HCT116 (cell line): Measurements from ENCODE around the gene CNPY1. TPM values are rescaled to one million over a fixed set of nuclear protein-coding genes. Genes with fewer than 3 reads are reported as not detected.

Experiments
- ATAC-seq: fragments of 200-7000 bp; cut with Tn5 transposase; 2 replicates; pipeline ENCODE4 v1.9.1; 2020; ENCODE audit warnings: mild to moderate bottlenecking, moderate library complexity
- BruUV-seq: library from RNA; stranded (reverse); fragments of 400-500 nt; replicated peaks from 2 replicates; lab custom pipeline; 2021; lab: Mats Ljungman, UMichigan
- CTCF ChIA-PET: fragments of 300-600 bp; sonication (Branson Sonifier 250); formaldehyde crosslinking; loops from one replicate; lab custom pipeline; 2021; ENCODE audit warnings: antibody characterized with exemption; lab: Charles Lee
- POLR2A ChIA-PET: fragments of 300-600, 350-600 bp; sonication (Branson Sonifier 250); formaldehyde crosslinking; loops from one replicate; lab custom pipeline; 2021; ENCODE audit warnings: antibody characterized with exemption; lab: Charles Lee
- RAD21 ChIA-PET, 2 experiments: fragments of 300-600 bp; sonication (Branson Sonifier 250); formaldehyde crosslinking; loops; one replicate each; lab custom pipeline; 2023; ENCODE audit warnings: low total read pairs in 2 of 2; ENCODE audit not compliant: uncharacterized antibody in 2 of 2, unreplicated experiment in 2 of 2, low non-redundant PET in 1 of 2; lab: Charles Lee
- DNase-seq: peaks from one replicate; pipeline ENCODE4 v3.0.0-alpha.2; 2010; ENCODE audit warnings: low read depth, low spot score
- H2AFZ ChIP-seq: fragments of 200-600 bp; shearing (Covaris generic), sonication (generic); 2 replicates; pipeline ENCODE4 v1.6.1; 2017; ENCODE audit warnings: low read depth, mixed run types, mixed read lengths, antibody characterized with exemption, low read length; ENCODE audit not compliant: poor library complexity, severe bottlenecking
- H3K27ac ChIP-seq: 2 replicates; pipeline ENCODE4 v1.5.1; 2012; ENCODE audit warnings: low read depth, low read length
- H3K27me3 ChIP-seq: fragments of 200-600 bp; sonication (generic); 2 replicates; pipeline ENCODE4 v1.6.1; 2016; ENCODE audit warnings: mixed run types, low read length, mixed read lengths; ENCODE audit not compliant: insufficient read depth
- H3K36me3 ChIP-seq, 2 experiments: fragments of 200-500 bp in 1 of 2; fragments of 200-600 bp in 1 of 2; sonication (Bioruptor generic) in 1 of 2; sonication (generic) in 1 of 2; 2 replicates each; pipeline versions ENCODE4 v1.5.1 to v1.6.1; 2014 to 2016; ENCODE audit warnings: low read length in 2 of 2, inconsistent platforms in 1 of 2, mixed read lengths in 1 of 2, mixed run types in 1 of 2; ENCODE audit not compliant: insufficient read depth in 2 of 2, control insufficient read depth in 1 of 2
- H3K4me1 ChIP-seq, 2 experiments: fragments of 200-600 bp in 1 of 2; sonication (generic) in 1 of 2; 2 replicates each; pipeline versions ENCODE4 v1.5.1 to v1.6.1; 2012 to 2017; ENCODE audit warnings: low read length in 2 of 2, inconsistent platforms in 1 of 2, mild to moderate bottlenecking in 1 of 2, mixed read lengths in 1 of 2, mixed run types in 1 of 2, moderate library complexity in 1 of 2; ENCODE audit not compliant: insufficient read depth in 2 of 2, control insufficient read depth in 1 of 2
- H3K4me2 ChIP-seq: fragments of 200-600 bp; sonication (generic); 2 replicates; pipeline ENCODE4 v1.6.1; 2017; ENCODE audit warnings: mixed run types, low read length, mixed read lengths
- H3K4me3 ChIP-seq, 2 experiments: fragments of 200-600 bp in 1 of 2; sonication (generic) in 1 of 2; replicated peaks in 1 of 2; 2 replicates each; pipeline ENCODE4 v1.5.1; 2011 to 2016; ENCODE audit warnings: low read length in 2 of 2, control low read depth in 1 of 2, low read depth in 1 of 2, mild to moderate bottlenecking in 1 of 2, mixed read lengths in 1 of 2, mixed run types in 1 of 2
- H3K79me2 ChIP-seq: fragments of 200-600 bp; sonication (generic); 2 replicates; pipeline ENCODE4 v1.6.1; 2017; ENCODE audit warnings: mild to moderate bottlenecking, mixed run types, low read length, moderate library complexity, mixed read lengths; ENCODE audit not compliant: insufficient read depth
- H3K9ac ChIP-seq: fragments of 200-600 bp; sonication (generic); 2 replicates; pipeline ENCODE4 v1.6.1; 2016; ENCODE audit warnings: low read length, mixed read lengths
- H3K9me2 ChIP-seq: fragments of 200-600 bp; sonication (generic), shearing (Covaris generic); 2 replicates; pipeline ENCODE4 v1.6.1; 2017; ENCODE audit warnings: mixed run types, mild to moderate bottlenecking, moderate library complexity; ENCODE audit not compliant: insufficient read depth
- H3K9me3 ChIP-seq, 2 experiments: fragments of 200-500 bp in 1 of 2; fragments of 200-600 bp in 1 of 2; sonication (Bioruptor generic) in 1 of 2; sonication (generic) in 1 of 2; 2 replicates each; pipeline ENCODE4 v1.6.1; 2014 to 2017; ENCODE audit warnings: low read length in 2 of 2, mixed read lengths in 2 of 2, inconsistent platforms in 1 of 2, low read depth in 1 of 2, mild to moderate bottlenecking in 1 of 2, mixed run types in 1 of 2, moderate library complexity in 1 of 2; ENCODE audit not compliant: control insufficient read depth in 1 of 2, insufficient read depth in 1 of 2
- H4K20me1 ChIP-seq: fragments of 200-600 bp; sonication (generic), shearing (Covaris generic); 2 replicates; pipeline ENCODE4 v1.6.1; 2017; ENCODE audit warnings: mixed run types, mild to moderate bottlenecking, moderate library complexity; ENCODE audit not compliant: insufficient read depth
- ATF3 ChIP-seq: IDR thresholded peaks from 2 replicates; pipeline ENCODE4 v1.6.1; 2012
- CEBPB ChIP-seq: IDR thresholded peaks from 2 replicates; pipeline ENCODE4 v1.6.1; 2012; ENCODE audit warnings: low read depth
- EGR1 ChIP-seq: IDR thresholded peaks from 2 replicates; pipeline ENCODE4 v1.6.1; 2012; ENCODE audit warnings: low read depth
- ELF1 ChIP-seq: IDR thresholded peaks from 2 replicates; pipeline ENCODE4 v1.6.1; 2012; ENCODE audit warnings: low read depth, borderline replicate concordance
- EZH2phosphoT487 ChIP-seq: fragments of 200-600 bp; IDR thresholded peaks from 2 replicates; pipeline ENCODE4 v1.6.1; 2018; ENCODE audit warnings: antibody characterized with exemption, borderline replicate concordance
- FOSL1 ChIP-seq: IDR thresholded peaks from 2 replicates; pipeline ENCODE4 v1.6.1; 2012; ENCODE audit warnings: low read depth
- RAD21 ChIP-seq: IDR thresholded peaks from 2 replicates; pipeline ENCODE4 v1.6.1; 2012; ENCODE audit warnings: low read depth, mild to moderate bottlenecking
- SP1 ChIP-seq: IDR thresholded peaks from 2 replicates; pipeline ENCODE4 v1.6.1; 2012; ENCODE audit warnings: low read depth
- YY1 ChIP-seq: IDR thresholded peaks from 2 replicates; pipeline ENCODE4 v1.6.1; 2011; ENCODE audit warnings: low read length, low read depth, moderate library complexity, mild to moderate bottlenecking; ENCODE audit not compliant: insufficient replicate concordance; ENCODE audit errors: extremely low read depth
- ZFX ChIP-seq: fragments of 450-650 bp; IDR thresholded peaks from 2 replicates; pipeline ENCODE4 v1.6.1; 2017
- intact Hi-C: fragments of 100-400 bp; cut with micrococcal nuclease; formaldehyde crosslinking; loops from 2 replicates; pipeline ENCODE4 v1.10.0; 2022
- total RNA-seq: library from RNA; stranded (reverse); gene quantifications from one replicate; pipeline ENCODE4 v1.2.1, GENCODE V29; 2021; ENCODE audit not compliant: unreplicated experiment
- TF ChIP-seq, protein P1 (sequence below): IDR thresholded peaks from 2 replicates; pipeline ENCODE4 v1.6.1; 2012; ENCODE audit warnings: low read depth
- TF ChIP-seq, protein P2 (sequence below): IDR thresholded peaks from 2 replicates; pipeline ENCODE4 v1.6.1; 2011; ENCODE audit warnings: mild to moderate bottlenecking, low read length, moderate library complexity; ENCODE audit not compliant: insufficient replicate concordance; ENCODE audit errors: extremely low read depth

Gene CNPY1
- total RNA-seq, 1 experiment from 2014 or later: not detected

DNA sequence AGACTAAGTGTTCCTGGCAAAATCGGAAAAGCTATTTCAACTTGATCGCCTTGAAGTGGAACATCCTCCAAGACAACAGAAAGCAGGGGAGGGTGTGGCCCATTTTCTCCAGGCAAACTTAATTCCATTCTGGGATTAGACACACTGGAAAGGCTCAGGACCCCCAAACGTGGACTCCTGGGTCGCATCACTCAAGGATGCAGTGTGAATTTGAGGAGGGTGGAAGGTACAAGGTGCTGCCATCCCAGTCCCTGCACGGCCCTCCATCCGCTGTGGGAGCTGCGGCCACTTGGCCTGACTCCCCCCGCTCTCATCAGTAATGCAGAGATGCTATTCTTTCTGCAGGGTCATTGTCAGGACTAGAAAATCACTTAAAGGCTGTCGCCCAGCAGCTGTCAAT lies 2.4 kb downstream of the CNPY1 start:
- no peak for ATAC-seq
- Histone ChIP-seq H3K36me3 (no peaks in the 10 kb centered on the region), H3K9ac (no peak overlapping the region), H3K4me2 (no peak overlapping the region), H3K79me2 (no peaks in the 10 kb centered on the region), H3K27ac (no peak overlapping the region), H3K4me3 (no peak overlapping the region), H3K27me3 (no peaks in the 10 kb centered on the region), H2AFZ (no peak overlapping the region), H3K9me3 (no peaks in the 10 kb centered on the region), H4K20me1 (no peaks in the 10 kb centered on the region), H3K4me1 (no peaks in the 10 kb centered on the region), H3K9me2 (no peaks in the 10 kb centered on the region)
- TF ChIP-seq, protein P1, sequence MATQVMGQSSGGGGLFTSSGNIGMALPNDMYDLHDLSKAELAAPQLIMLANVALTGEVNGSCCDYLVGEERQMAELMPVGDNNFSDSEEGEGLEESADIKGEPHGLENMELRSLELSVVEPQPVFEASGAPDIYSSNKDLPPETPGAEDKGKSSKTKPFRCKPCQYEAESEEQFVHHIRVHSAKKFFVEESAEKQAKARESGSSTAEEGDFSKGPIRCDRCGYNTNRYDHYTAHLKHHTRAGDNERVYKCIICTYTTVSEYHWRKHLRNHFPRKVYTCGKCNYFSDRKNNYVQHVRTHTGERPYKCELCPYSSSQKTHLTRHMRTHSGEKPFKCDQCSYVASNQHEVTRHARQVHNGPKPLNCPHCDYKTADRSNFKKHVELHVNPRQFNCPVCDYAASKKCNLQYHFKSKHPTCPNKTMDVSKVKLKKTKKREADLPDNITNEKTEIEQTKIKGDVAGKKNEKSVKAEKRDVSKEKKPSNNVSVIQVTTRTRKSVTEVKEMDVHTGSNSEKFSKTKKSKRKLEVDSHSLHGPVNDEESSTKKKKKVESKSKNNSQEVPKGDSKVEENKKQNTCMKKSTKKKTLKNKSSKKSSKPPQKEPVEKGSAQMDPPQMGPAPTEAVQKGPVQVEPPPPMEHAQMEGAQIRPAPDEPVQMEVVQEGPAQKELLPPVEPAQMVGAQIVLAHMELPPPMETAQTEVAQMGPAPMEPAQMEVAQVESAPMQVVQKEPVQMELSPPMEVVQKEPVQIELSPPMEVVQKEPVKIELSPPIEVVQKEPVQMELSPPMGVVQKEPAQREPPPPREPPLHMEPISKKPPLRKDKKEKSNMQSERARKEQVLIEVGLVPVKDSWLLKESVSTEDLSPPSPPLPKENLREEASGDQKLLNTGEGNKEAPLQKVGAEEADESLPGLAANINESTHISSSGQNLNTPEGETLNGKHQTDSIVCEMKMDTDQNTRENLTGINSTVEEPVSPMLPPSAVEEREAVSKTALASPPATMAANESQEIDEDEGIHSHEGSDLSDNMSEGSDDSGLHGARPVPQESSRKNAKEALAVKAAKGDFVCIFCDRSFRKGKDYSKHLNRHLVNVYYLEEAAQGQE: no peak
- no peak for TF ChIP-seq ELF1
- no peak for TF ChIP-seq YY1
- no peak for TF ChIP-seq EGR1
- TF ChIP-seq ATF3: no peak
- no peak for TF ChIP-seq EZH2phosphoT487
- no peak for TF ChIP-seq RAD21
- TF ChIP-seq CEBPB: no peak
- TF ChIP-seq, protein P2, sequence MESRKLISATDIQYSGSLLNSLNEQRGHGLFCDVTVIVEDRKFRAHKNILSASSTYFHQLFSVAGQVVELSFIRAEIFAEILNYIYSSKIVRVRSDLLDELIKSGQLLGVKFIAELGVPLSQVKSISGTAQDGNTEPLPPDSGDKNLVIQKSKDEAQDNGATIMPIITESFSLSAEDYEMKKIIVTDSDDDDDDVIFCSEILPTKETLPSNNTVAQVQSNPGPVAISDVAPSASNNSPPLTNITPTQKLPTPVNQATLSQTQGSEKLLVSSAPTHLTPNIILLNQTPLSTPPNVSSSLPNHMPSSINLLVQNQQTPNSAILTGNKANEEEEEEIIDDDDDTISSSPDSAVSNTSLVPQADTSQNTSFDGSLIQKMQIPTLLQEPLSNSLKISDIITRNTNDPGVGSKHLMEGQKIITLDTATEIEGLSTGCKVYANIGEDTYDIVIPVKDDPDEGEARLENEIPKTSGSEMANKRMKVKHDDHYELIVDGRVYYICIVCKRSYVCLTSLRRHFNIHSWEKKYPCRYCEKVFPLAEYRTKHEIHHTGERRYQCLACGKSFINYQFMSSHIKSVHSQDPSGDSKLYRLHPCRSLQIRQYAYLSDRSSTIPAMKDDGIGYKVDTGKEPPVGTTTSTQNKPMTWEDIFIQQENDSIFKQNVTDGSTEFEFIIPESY: no peak
- no peak for TF ChIP-seq FOSL1
- no peak for TF ChIP-seq ZFX
- no peak for TF ChIP-seq SP1
- CTCF ChIA-PET: no interaction called here
- BruUV-seq: no TSS peak
- DNase-seq: no peak
- POLR2A ChIA-PET: no interaction called here
- intact Hi-C loops: no loop called here
- RAD21 ChIA-PET: no interaction called here
